Neural cell (in vitro differentiated cells): ENCODE results near the gene GFPT2. TPM values are rescaled to one million over a fixed set of nuclear protein-coding genes. Genes with fewer than 3 reads are reported as not detected.

Experiments
- H2AFZ ChIP-seq: fragments of 200-600, 300-800 bp; sonication (generic), shearing (Covaris generic); 2 replicates; pipeline ENCODE4 v1.6.0; 2014; ENCODE audit warnings: low read depth, mild to moderate bottlenecking, antibody characterized with exemption, low read length, moderate library complexity
- H3F3A ChIP-seq: fragments of 200-600 bp; shearing (Covaris generic); 2 replicates; pipeline ENCODE4 v1.6.1; 2016; ENCODE audit warnings: mild to moderate bottlenecking, moderate library complexity, mixed read lengths, antibody characterized with exemption, low read length; ENCODE audit not compliant: insufficient read depth, poor library complexity, severe bottlenecking
- H3K27ac ChIP-seq: fragments of 200-600, 300-800 bp; sonication (generic), shearing (Covaris generic); 2 replicates; pipeline ENCODE4 v1.5.1; 2014; ENCODE audit warnings: mild to moderate bottlenecking, low read length, moderate library complexity
- H3K27me3 ChIP-seq: fragments of 300-800, 200-600 bp; sonication (generic), shearing (Covaris generic); 2 replicates; pipeline ENCODE4 v1.6.0; 2014; ENCODE audit warnings: mild to moderate bottlenecking, low read depth, low read length, moderate library complexity; ENCODE audit not compliant: insufficient read depth
- H3K36me3 ChIP-seq: fragments of 300-800, 200-600 bp; sonication (generic), shearing (Covaris generic); 2 replicates; pipeline ENCODE4 v1.5.1; 2014; ENCODE audit warnings: mild to moderate bottlenecking, antibody characterized with exemption, low read length, moderate library complexity; ENCODE audit not compliant: insufficient read depth
- H3K4me2 ChIP-seq: fragments of 300-800, 200-600 bp; sonication (generic), shearing (Covaris generic); 2 replicates; pipeline ENCODE4 v1.6.0; 2014; ENCODE audit warnings: mild to moderate bottlenecking, low read length
- H3K4me3 ChIP-seq: fragments of 300-800, 200-600 bp; sonication (generic), shearing (Covaris generic); 2 replicates; pipeline ENCODE4 v1.5.1; 2014; ENCODE audit warnings: mild to moderate bottlenecking, low read length, moderate library complexity
- H3K79me2 ChIP-seq: fragments of 200-600 bp; shearing (Covaris generic); replicated peaks from 2 replicates; pipeline ENCODE4 v1.6.0; 2014; ENCODE audit warnings: mild to moderate bottlenecking, low read length, moderate library complexity; ENCODE audit not compliant: insufficient read depth
- H3K9ac ChIP-seq: fragments of 300-800, 200-600 bp; sonication (generic), shearing (Covaris generic); 2 replicates; pipeline ENCODE4 v1.6.1; 2016; ENCODE audit warnings: mild to moderate bottlenecking, low read length, mixed read lengths
- H3K9me2 ChIP-seq: fragments of 200-600 bp; shearing (Covaris generic); 2 replicates; pipeline ENCODE4 v1.6.1; 2016; ENCODE audit warnings: mild to moderate bottlenecking, low read length, mixed read lengths; ENCODE audit not compliant: insufficient read depth
- H3K9me3 ChIP-seq: fragments of 200-600, 300-800 bp; sonication (generic), shearing (Covaris generic); 2 replicates; pipeline ENCODE4 v1.6.1; 2016; ENCODE audit warnings: mild to moderate bottlenecking, mixed run types, low read length, moderate library complexity, mixed read lengths
- H4K20me1 ChIP-seq: fragments of 200-600 bp; shearing (Covaris generic); 2 replicates; pipeline ENCODE4 v1.6.1; 2016; ENCODE audit warnings: mild to moderate bottlenecking, mixed run types; ENCODE audit not compliant: insufficient read depth
- EP300 ChIP-seq: fragments of 450-650 bp; conservative IDR thresholded peaks from 2 replicates; pipeline ENCODE4 v1.6.1; 2014; ENCODE audit warnings: antibody characterized with exemption, mild to moderate bottlenecking, moderate library complexity; ENCODE audit not compliant: poor library complexity, severe bottlenecking
- EZH2 ChIP-seq: fragments of 200-600, 300-800 bp; shearing (Covaris generic), sonication (generic); IDR thresholded peaks from 2 replicates; pipeline ENCODE4 v1.6.1; 2014; ENCODE audit warnings: antibody characterized with exemption, low read length, borderline replicate concordance, mild to moderate bottlenecking; ENCODE audit not compliant: insufficient read depth, poor library complexity, severe bottlenecking
- MXI1 ChIP-seq: fragments of 450-650 bp; conservative IDR thresholded peaks from 2 replicates; pipeline ENCODE4 v1.6.1; 2014; ENCODE audit warnings: antibody characterized with exemption, mild to moderate bottlenecking; ENCODE audit not compliant: poor library complexity, severe bottlenecking
- POLR2AphosphoS5 ChIP-seq: IDR thresholded peaks from 2 replicates; pipeline ENCODE4 v1.6.1; 2012
- RAD21 ChIP-seq: fragments of 450-650 bp; conservative IDR thresholded peaks from 2 replicates; pipeline ENCODE4 v1.6.1; 2014; ENCODE audit warnings: antibody characterized with exemption, mild to moderate bottlenecking, moderate library complexity
- SMC3 ChIP-seq: fragments of 450-650 bp; conservative IDR thresholded peaks from 2 replicates; pipeline ENCODE4 v1.6.1; 2014; ENCODE audit warnings: antibody characterized with exemption, mild to moderate bottlenecking, moderate library complexity; ENCODE audit not compliant: poor library complexity
- TAF1 ChIP-seq: IDR thresholded peaks from 2 replicates; pipeline ENCODE4 v1.6.1; 2012; ENCODE audit warnings: low read depth
- polyA minus RNA-seq: library from RNA; depleted of rRNA, polyadenylated mRNA; stranded (reverse); fragments of >200 nt; gene quantifications from 2 replicates; pipeline ENCODE4 v1.2.3, GENCODE V29; 2014
- polyA plus RNA-seq: library from polyadenylated mRNA; depleted of rRNA; stranded (reverse); fragments of >200 nt; gene quantifications from 2 replicates; pipeline ENCODE4 v1.2.3, GENCODE V29; 2014
- TF ChIP-seq, protein P1 (sequence below): IDR thresholded peaks from 2 replicates; pipeline ENCODE4 v1.6.1; 2012; ENCODE audit warnings: borderline replicate concordance
- TF ChIP-seq, protein P2 (sequence below): fragments of 450-650 bp; IDR thresholded peaks from 2 replicates; pipeline ENCODE4 v1.5.1; 2014; ENCODE audit warnings: antibody characterized with exemption, mild to moderate bottlenecking, moderate library complexity; ENCODE audit not compliant: poor library complexity, severe bottlenecking

The GFPT2 gene
- polyA plus RNA-seq: 7.4 and 9.2 TPM in 2 replicates
- polyA minus RNA-seq: 8.5 and 11.5 TPM in 2 replicates

DNA sequence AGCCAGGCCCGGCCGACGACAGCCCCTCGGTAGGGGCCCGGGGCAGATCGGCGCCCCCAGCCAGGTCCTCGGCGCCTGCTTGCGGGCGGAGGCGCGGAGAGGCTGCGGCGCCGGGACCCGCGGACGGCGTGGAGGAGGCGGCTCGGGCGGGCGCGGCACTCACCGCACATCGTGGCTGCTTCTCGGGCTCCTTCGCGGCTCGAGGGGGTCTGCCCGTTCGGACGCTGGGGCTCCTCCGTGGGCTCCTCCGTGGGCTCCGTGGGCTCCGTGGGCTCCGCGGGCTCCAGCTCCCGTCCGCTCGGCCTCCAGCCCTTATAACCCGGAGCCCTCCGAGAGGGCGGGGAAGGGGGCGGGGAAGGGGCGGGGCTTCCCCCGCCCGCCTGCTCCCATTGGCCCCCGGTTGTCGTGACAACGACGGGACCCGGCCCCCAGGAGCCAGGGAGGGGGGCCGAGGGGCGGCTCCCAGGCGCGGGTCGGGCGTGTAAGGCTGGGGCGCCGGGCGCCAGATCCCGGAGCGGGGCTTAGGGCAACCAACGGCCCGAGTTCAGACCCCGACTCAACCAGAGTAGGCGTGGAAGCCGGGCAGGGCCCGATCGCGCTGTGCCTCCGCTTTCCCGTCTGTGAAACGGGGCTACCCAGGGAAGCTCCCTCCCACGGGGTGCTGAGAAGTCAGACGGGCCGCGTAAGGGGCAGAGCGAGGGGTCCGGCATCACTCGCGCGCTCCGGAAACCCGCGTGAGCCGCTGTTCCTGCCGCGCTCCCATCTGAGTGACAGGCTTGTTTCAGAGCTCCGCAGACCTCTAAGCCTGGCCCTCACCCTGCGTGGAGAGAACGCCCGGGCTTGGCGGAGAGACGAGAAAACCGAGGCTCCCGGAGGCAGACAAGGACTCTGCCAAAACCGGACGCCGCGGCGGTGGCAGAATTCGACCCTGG is at the start of gene GFPT2:
Gene GFPT2 (minus strand): TSS at position 289 of the 932 bp plus-strand sequence. CDS start 119 bp downstream, at position 170.
- Histone ChIP-seq H4K20me1 (no peaks in the 10 kb centered on the region), H3F3A (no peaks in the 10 kb centered on the region), H2AFZ (peak within 1 kb of the TSS; percentile 45)

DNA sequence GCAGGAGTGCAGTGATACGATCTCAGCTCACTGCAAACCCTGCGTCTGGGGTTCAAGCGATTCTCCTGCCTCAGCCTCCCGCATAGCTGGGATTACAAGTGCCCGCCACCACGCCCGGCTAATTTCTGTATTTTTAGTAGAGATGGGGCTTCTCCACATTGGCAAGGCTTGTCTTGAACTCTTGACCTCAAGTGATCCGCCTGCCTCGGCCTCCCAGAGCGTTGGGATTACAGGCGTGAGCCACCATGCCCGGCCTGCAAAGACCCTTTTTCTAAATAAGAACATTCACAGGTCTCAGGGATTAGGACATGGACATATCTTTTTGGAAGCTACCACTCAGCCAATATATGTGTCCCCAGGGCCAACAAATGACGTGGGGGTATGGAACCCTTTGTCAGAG is 49.6 kb upstream of the GFPT2 start:
- no peaks in the 10 kb centered on the region for H3K27me3 ChIP-seq
- no peak overlapping the region for H2AFZ ChIP-seq
- H3K4me3 ChIP-seq: no peak overlapping the region
- H3K9me2 ChIP-seq: no peaks in the 10 kb centered on the region
- no peaks in the 10 kb centered on the region for H3F3A ChIP-seq
- H3K9me3 ChIP-seq: peaks cover 3% of the 10 kb centered on the region
- H3K36me3 ChIP-seq: no peaks in the 10 kb centered on the region
- no peak overlapping the region for H3K4me2 ChIP-seq
- no peaks in the 10 kb centered on the region for H4K20me1 ChIP-seq
- no peak overlapping the region for H3K27ac ChIP-seq
- no peak overlapping the region for H3K9ac ChIP-seq
- no peaks in the 10 kb centered on the region for H3K79me2 ChIP-seq
- TF ChIP-seq POLR2AphosphoS5 (no peak), EZH2 (no peak), MXI1 (no peak), RAD21 (no peak), SMC3 (no peak), EP300 (no peak)
- TF ChIP-seq, protein P1, sequence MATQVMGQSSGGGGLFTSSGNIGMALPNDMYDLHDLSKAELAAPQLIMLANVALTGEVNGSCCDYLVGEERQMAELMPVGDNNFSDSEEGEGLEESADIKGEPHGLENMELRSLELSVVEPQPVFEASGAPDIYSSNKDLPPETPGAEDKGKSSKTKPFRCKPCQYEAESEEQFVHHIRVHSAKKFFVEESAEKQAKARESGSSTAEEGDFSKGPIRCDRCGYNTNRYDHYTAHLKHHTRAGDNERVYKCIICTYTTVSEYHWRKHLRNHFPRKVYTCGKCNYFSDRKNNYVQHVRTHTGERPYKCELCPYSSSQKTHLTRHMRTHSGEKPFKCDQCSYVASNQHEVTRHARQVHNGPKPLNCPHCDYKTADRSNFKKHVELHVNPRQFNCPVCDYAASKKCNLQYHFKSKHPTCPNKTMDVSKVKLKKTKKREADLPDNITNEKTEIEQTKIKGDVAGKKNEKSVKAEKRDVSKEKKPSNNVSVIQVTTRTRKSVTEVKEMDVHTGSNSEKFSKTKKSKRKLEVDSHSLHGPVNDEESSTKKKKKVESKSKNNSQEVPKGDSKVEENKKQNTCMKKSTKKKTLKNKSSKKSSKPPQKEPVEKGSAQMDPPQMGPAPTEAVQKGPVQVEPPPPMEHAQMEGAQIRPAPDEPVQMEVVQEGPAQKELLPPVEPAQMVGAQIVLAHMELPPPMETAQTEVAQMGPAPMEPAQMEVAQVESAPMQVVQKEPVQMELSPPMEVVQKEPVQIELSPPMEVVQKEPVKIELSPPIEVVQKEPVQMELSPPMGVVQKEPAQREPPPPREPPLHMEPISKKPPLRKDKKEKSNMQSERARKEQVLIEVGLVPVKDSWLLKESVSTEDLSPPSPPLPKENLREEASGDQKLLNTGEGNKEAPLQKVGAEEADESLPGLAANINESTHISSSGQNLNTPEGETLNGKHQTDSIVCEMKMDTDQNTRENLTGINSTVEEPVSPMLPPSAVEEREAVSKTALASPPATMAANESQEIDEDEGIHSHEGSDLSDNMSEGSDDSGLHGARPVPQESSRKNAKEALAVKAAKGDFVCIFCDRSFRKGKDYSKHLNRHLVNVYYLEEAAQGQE: no peak
- TF ChIP-seq, protein P2, sequence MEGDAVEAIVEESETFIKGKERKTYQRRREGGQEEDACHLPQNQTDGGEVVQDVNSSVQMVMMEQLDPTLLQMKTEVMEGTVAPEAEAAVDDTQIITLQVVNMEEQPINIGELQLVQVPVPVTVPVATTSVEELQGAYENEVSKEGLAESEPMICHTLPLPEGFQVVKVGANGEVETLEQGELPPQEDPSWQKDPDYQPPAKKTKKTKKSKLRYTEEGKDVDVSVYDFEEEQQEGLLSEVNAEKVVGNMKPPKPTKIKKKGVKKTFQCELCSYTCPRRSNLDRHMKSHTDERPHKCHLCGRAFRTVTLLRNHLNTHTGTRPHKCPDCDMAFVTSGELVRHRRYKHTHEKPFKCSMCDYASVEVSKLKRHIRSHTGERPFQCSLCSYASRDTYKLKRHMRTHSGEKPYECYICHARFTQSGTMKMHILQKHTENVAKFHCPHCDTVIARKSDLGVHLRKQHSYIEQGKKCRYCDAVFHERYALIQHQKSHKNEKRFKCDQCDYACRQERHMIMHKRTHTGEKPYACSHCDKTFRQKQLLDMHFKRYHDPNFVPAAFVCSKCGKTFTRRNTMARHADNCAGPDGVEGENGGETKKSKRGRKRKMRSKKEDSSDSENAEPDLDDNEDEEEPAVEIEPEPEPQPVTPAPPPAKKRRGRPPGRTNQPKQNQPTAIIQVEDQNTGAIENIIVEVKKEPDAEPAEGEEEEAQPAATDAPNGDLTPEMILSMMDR: no peak

More for the DNA sequence above, at the start of gene GFPT2:
- Histone ChIP-seq H3K27me3 (peaks cover 26% of the 10 kb centered on the region), H3K4me3 (peak within 1 kb of the TSS; percentile 93), H3K9me2 (no peaks in the 10 kb centered on the region), H3K36me3 (no peaks in the 10 kb centered on the region), H3K4me2 (no peak within 1 kb of the TSS), H3K9ac (peak within 1 kb of the TSS; percentile 65), H3K9me3 (no peaks in the 10 kb centered on the region), H3K79me2 (no peaks in the 10 kb centered on the region), H3K27ac (no peak within 1 kb of the TSS)
- TF ChIP-seq EP300 (peak; percentile 34), TAF1 (no peak), EZH2 (no peak), SMC3 (no peak), POLR2AphosphoS5 (peak; percentile 67), RAD21 (peak; percentile 21), MXI1 (peak; percentile 54)
- TF ChIP-seq, protein P2: no peak
- TF ChIP-seq, protein P1: no peak
